GM13977 (cell line): ENCODE results near the gene MUC3A.
"Not testable (repeated sequence)": the region's sequence is repeated elsewhere in the genome, so short reads cannot be mapped to it uniquely, and the experiment has no call there.

Experiments used
- DNase-seq: peaks from one replicate; pipeline ENCODE4 v3.0.0; 2012; ENCODE audit warnings: low spot score
- CTCF ChIP-seq: IDR thresholded peaks from 2 replicates; pipeline ENCODE4 v1.5.1; 2012; ENCODE audit warnings: mild to moderate bottlenecking, control low read depth; ENCODE audit not compliant: insufficient read depth; ENCODE audit errors: extremely low read depth, missing control alignments
- in situ Hi-C: fragments of 300-500 bp; cut with MboI; formaldehyde crosslinking; loops from one replicate; pipeline ENCODE4 v1.12.0; 2022; ENCODE audit warnings: low sequenced_read_pairs, low pct_unique_long_range_greater_than_20kb, mixed read lengths, inconsistent platforms; ENCODE audit not compliant: unreplicated experiment

Gene MUC3A

GRCh38 chr7:100914208-100914878 lies 35.0 kb upstream of the MUC3A start:
- no peak for TF ChIP-seq CTCF
- no peak for DNase-seq
- in situ Hi-C loops, result no loop called here

GRCh38 chr7:100914879-100915447 lies 34.4 kb upstream of the MUC3A start:
- TF ChIP-seq CTCF, result no peak
- in situ Hi-C loops, result no loop called here
- no peak for DNase-seq

- in situ Hi-C loops, DNase-seq: not testable (repeated sequence)
Measured at GRCh38 chr7:100919335-100919734, 30.0 kb upstream of the MUC3A start.

- in situ Hi-C loops, DNase-seq: not testable (repeated sequence)
Measured at GRCh38 chr7:100919779-100920437, 29.4 kb upstream of the MUC3A start.

- no peak for TF ChIP-seq CTCF
- in situ Hi-C loops, result no loop called here
- no peak for DNase-seq
Measured at GRCh38 chr7:100921039-100921438, 28.3 kb upstream of the MUC3A start.

GRCh38 chr7:100923616-100924015 lies 25.7 kb upstream of the MUC3A start:
- DNase-seq, in situ Hi-C loops: not testable (repeated sequence)

GRCh38 chr7:100929808-100930174 lies 19.5 kb upstream of the MUC3A start:
- no peak for DNase-seq
- in situ Hi-C loops, result no loop called here
- TF ChIP-seq CTCF, result no peak

- no peak for TF ChIP-seq CTCF
- no peak for DNase-seq
- in situ Hi-C loops, result no loop called here
Measured at GRCh38 chr7:100933734-100934133, 15.6 kb upstream of the MUC3A start.

- DNase-seq, in situ Hi-C loops: not testable (repeated sequence)
Measured at GRCh38 chr7:100935381-100935780, 14.0 kb upstream of the MUC3A start.

- in situ Hi-C loops, DNase-seq: not testable (repeated sequence)
Measured at GRCh38 chr7:100936167-100936566, 13.2 kb upstream of the MUC3A start.
